NCI-H1436 (cell line): ENCODE data around the gene CDH2.

Experiments used
- DNase-seq: peaks from one replicate; lab custom pipeline; 2025; lab: John Stamatoyannopoulos, UW

CDH2 gene

GRCh38 chr18:28127763-28128658 is 48.9 kb downstream of the CDH2 start:
- DNase-seq = no peak

GRCh38 chr18:28127228-28127627 is 49.7 kb downstream of the CDH2 start:
- DNase-seq = no peak

GRCh38 chr18:28126768-28127167 is 50.2 kb downstream of the CDH2 start:
- DNase-seq = no peak

- no peak for DNase-seq
These were observed 51.9 kb downstream of the CDH2 start for GRCh38 chr18:28125051-28125450.

- no peak for DNase-seq
These were observed 52.5 kb downstream of the CDH2 start for GRCh38 chr18:28124131-28125029.

GRCh38 chr18:28123401-28124030 is 53.4 kb downstream of the CDH2 start:
- no peak for DNase-seq

GRCh38 chr18:28120828-28121515 is 56.0 kb downstream of the CDH2 start:
- DNase-seq = no peak

GRCh38 chr18:28116461-28116860 is 60.5 kb downstream of the CDH2 start:
- DNase-seq = no peak

GRCh38 chr18:28115149-28115550 is 61.8 kb downstream of the CDH2 start:
- no peak for DNase-seq

GRCh38 chr18:28114472-28114871 is 62.5 kb downstream of the CDH2 start:
- DNase-seq = no peak

GRCh38 chr18:28113271-28114029 is 63.5 kb downstream of the CDH2 start:
- DNase-seq = no peak

- DNase-seq = no peak
These were observed 64.9 kb downstream of the CDH2 start for GRCh38 chr18:28112056-28112470.

GRCh38 chr18:28110924-28111323 is 66.0 kb downstream of the CDH2 start:
- no peak for DNase-seq

- no peak for DNase-seq
These were observed 67.0 kb downstream of the CDH2 start for GRCh38 chr18:28109781-28110560.

GRCh38 chr18:28108814-28109213 is 68.1 kb downstream of the CDH2 start:
- no peak for DNase-seq

- DNase-seq = no peak
These were observed 68.7 kb downstream of the CDH2 start for GRCh38 chr18:28108254-28108653.

GRCh38 chr18:28099237-28099636 is 77.7 kb downstream of the CDH2 start:
- DNase-seq = no peak

- DNase-seq = no peak
These were observed 81.3 kb downstream of the CDH2 start for GRCh38 chr18:28095631-28096030.

- no peak for DNase-seq
These were observed 81.9 kb downstream of the CDH2 start for GRCh38 chr18:28095041-28095440.

GRCh38 chr18:28091197-28091596 is 85.7 kb downstream of the CDH2 start:
- no peak for DNase-seq
